Measurements from ENCODE around the gene SPOCK2. TPM values are rescaled to one million over a fixed set of nuclear protein-coding genes. Genes with fewer than 3 reads are reported as not detected.

SPOCK2 gene
- total RNA-seq, 4 donors from 2014 or later: 1.8 to 18.7 (median 4.5) TPM

- intact Hi-C loops (cut with DNase I; ENCODE audit: low total_unique reads): no loop called here
- TF ChIP-seq POLR2A (IDR thresholded peaks at IDR 0.05): no peak
- TF ChIP-seq, protein P1, sequence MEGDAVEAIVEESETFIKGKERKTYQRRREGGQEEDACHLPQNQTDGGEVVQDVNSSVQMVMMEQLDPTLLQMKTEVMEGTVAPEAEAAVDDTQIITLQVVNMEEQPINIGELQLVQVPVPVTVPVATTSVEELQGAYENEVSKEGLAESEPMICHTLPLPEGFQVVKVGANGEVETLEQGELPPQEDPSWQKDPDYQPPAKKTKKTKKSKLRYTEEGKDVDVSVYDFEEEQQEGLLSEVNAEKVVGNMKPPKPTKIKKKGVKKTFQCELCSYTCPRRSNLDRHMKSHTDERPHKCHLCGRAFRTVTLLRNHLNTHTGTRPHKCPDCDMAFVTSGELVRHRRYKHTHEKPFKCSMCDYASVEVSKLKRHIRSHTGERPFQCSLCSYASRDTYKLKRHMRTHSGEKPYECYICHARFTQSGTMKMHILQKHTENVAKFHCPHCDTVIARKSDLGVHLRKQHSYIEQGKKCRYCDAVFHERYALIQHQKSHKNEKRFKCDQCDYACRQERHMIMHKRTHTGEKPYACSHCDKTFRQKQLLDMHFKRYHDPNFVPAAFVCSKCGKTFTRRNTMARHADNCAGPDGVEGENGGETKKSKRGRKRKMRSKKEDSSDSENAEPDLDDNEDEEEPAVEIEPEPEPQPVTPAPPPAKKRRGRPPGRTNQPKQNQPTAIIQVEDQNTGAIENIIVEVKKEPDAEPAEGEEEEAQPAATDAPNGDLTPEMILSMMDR (IDR thresholded peaks at IDR 0.05): no peak
- peak overlapping the region; percentile 80 to 89 for H3K27ac ChIP-seq
- H3K36me3 ChIP-seq: no peaks in the 10 kb centered on the region
- H3K27me3 ChIP-seq: no peaks in the 10 kb centered on the region
- H3K4me1 ChIP-seq: peaks cover 4 to 8% of the 10 kb centered on the region in 2 donors
- no peak for DNase-seq
- no peaks in the 10 kb centered on the region for H3K9me3 ChIP-seq
- H3K4me3 ChIP-seq: no peak overlapping the region
These were observed 56.6 kb downstream of the SPOCK2 start for GRCh38 chr10:72031706-72032105.

- peak overlapping the region in 1 of 2 donors; percentile 13 for H3K4me3 ChIP-seq
- peak overlapping the region; percentile 80 to 89 for H3K27ac ChIP-seq
- H3K36me3 ChIP-seq: no peaks in the 10 kb centered on the region
- H3K27me3 ChIP-seq: no peaks in the 10 kb centered on the region
- DNase-seq: peak; percentile 87 to 91
- H3K9me3 ChIP-seq: no peaks in the 10 kb centered on the region
- intact Hi-C loops (cut with DNase I; ENCODE audit: low total_unique reads): no loop called here
- H3K4me1 ChIP-seq: peaks cover 4 to 8% of the 10 kb centered on the region in 2 donors
- TF ChIP-seq, protein P1 (IDR thresholded peaks at IDR 0.05): no peak
- peak in 1 of 2 donors; percentile 18 for TF ChIP-seq POLR2A (IDR thresholded peaks at IDR 0.05)
These were observed 57.4 kb downstream of the SPOCK2 start for GRCh38 chr10:72030762-72031543.

GRCh38 chr10:72029414-72029813, 58.9 kb downstream of the SPOCK2 start:
- no peak for DNase-seq
- Histone ChIP-seq H3K27ac (peak overlapping the region; percentile 80 to 89), H3K4me1 (peaks cover 4 to 8% of the 10 kb centered on the region in 2 donors), H3K4me3 (no peak overlapping the region), H3K9me3 (no peaks in the 10 kb centered on the region), H3K36me3 (no peaks in the 10 kb centered on the region), H3K27me3 (no peaks in the 10 kb centered on the region)
- TF ChIP-seq, protein P1 (IDR thresholded peaks at IDR 0.05): no peak
- no peak for TF ChIP-seq POLR2A (IDR thresholded peaks at IDR 0.05)
- intact Hi-C loops (cut with DNase I; ENCODE audit: low total_unique reads): no loop called here

DNA sequence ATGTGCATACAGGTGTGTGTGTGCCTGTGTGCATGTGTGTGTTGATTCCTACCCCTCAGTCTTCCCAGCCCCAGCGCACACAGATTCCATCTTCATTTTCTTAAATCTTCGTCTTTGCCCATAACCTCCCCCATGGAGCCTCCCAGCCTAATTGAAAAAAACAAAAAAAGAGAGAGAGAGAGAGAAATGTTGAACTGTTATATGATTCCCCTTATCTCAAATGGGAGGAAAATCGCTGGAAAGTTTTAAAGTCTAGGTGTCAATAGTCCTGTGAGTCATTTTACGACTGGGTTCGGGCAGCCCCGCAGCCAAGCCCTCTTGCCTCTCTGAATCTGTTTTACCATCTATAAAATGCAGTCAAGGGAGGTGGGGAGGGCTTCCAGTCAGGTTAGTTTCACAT, 60.9 kb downstream of the SPOCK2 start:
- DNase-seq: peak; percentile 47 to 71
- TF ChIP-seq, protein P1 (IDR thresholded peaks at IDR 0.05): no peak
- no peak for TF ChIP-seq POLR2A (IDR thresholded peaks at IDR 0.05)
- Histone ChIP-seq H3K27me3 (no peaks in the 10 kb centered on the region), H3K4me1 (peaks cover 4 to 8% of the 10 kb centered on the region in 2 donors), H3K4me3 (no peak overlapping the region), H3K27ac (peak overlapping the region; percentile 80 to 89), H3K36me3 (no peaks in the 10 kb centered on the region), H3K9me3 (no peaks in the 10 kb centered on the region)
- intact Hi-C loops (cut with DNase I; ENCODE audit: low total_unique reads): no loop called here
